Memory B cell (primary cell): ENCODE measurements around the gene DAZAP1.
A peak's percentile ranks its signal among the peaks of the same experiment; 100 is the strongest.

Experiments
- ATAC-seq: fragments of 150-1000 bp; cut with Tn5 transposase; 2 replicates; pipeline ENCODE4 v1.10.0; 2021; ENCODE audit warnings: low read depth, mild to moderate bottlenecking, moderate library complexity
- DNase-seq, 2 donors: peaks; one replicate each; pipeline ENCODE4 v3.0.0; 2022; ENCODE audit warnings: low spot score in 2 of 2
- H3K27ac Mint-ChIP-seq: one replicate; pipeline ENCODE4 v1.8.0; 2022; ENCODE audit warnings: mild to moderate bottlenecking, moderate library complexity, mixed read lengths
- H3K27me3 Mint-ChIP-seq: one replicate; pipeline ENCODE4 v1.8.0; 2022; ENCODE audit warnings: mixed read lengths
- H3K36me3 Mint-ChIP-seq: one replicate; pipeline ENCODE4 v1.8.0; 2022; ENCODE audit warnings: mild to moderate bottlenecking, mixed read lengths
- H3K4me1 Mint-ChIP-seq: one replicate; pipeline ENCODE4 v1.8.0; 2022; ENCODE audit warnings: mixed read lengths
- H3K4me3 Mint-ChIP-seq: one replicate; pipeline ENCODE4 v1.8.0; 2022; ENCODE audit warnings: mild to moderate bottlenecking, moderate library complexity, mixed read lengths
- H3K9me3 Mint-ChIP-seq: one replicate; pipeline ENCODE4 v1.8.0; 2022; ENCODE audit warnings: mixed read lengths

The DAZAP1 gene

GRCh38 chr19:1384085-1384462 lies 23.3 kb upstream of the DAZAP1 start:
- Mint-ChIP-seq H3K9me3 (no peaks in the 10 kb centered on the region), H3K4me1 (peaks cover 12% of the 10 kb centered on the region), H3K27me3 (no peaks in the 10 kb centered on the region), H3K4me3 (peak overlapping the region; percentile 93), H3K27ac (peak overlapping the region; percentile 100), H3K36me3 (peaks cover 7% of the 10 kb centered on the region)
- ATAC-seq (peak; percentile 1), DNase-seq (no peak)

- Mint-ChIP-seq H3K36me3 (peaks cover 11% of the 10 kb centered on the region), H3K4me1 (peaks cover 12% of the 10 kb centered on the region), H3K9me3 (no peaks in the 10 kb centered on the region), H3K27me3 (no peaks in the 10 kb centered on the region), H3K27ac (peak overlapping the region; percentile 100), H3K4me3 (peak overlapping the region; percentile 93)
- DNase-seq (no peak), ATAC-seq (no peak)
Measured at GRCh38 chr19:1384478-1385110, 22.8 kb upstream of the DAZAP1 start.

- Mint-ChIP-seq H3K27me3 (no peaks in the 10 kb centered on the region), H3K4me3 (no peak overlapping the region), H3K27ac (no peak overlapping the region), H3K9me3 (no peaks in the 10 kb centered on the region), H3K36me3 (peaks cover 17% of the 10 kb centered on the region), H3K4me1 (peaks cover 12% of the 10 kb centered on the region)
- DNase-seq = no peak
- no peak for ATAC-seq
Measured at GRCh38 chr19:1385816-1386215, 21.6 kb upstream of the DAZAP1 start.

GRCh38 chr19:1386945-1387683 lies 20.3 kb upstream of the DAZAP1 start:
- no peaks in the 10 kb centered on the region for H3K9me3 Mint-ChIP-seq
- DNase-seq (no peak), ATAC-seq (no peak)
- no peak overlapping the region for H3K4me3 Mint-ChIP-seq
- H3K27ac Mint-ChIP-seq = no peak overlapping the region
- no peaks in the 10 kb centered on the region for H3K27me3 Mint-ChIP-seq
- H3K4me1 Mint-ChIP-seq = peaks cover 12% of the 10 kb centered on the region
- peaks cover 20% of the 10 kb centered on the region for H3K36me3 Mint-ChIP-seq

GRCh38 chr19:1387684-1388636 lies 19.4 kb upstream of the DAZAP1 start:
- H3K9me3 Mint-ChIP-seq = no peaks in the 10 kb centered on the region
- peaks cover 10% of the 10 kb centered on the region for H3K4me1 Mint-ChIP-seq
- no peak overlapping the region for H3K4me3 Mint-ChIP-seq
- ATAC-seq = no peak
- DNase-seq = no peak
- no peaks in the 10 kb centered on the region for H3K27me3 Mint-ChIP-seq
- peaks cover 24% of the 10 kb centered on the region for H3K36me3 Mint-ChIP-seq
- H3K27ac Mint-ChIP-seq = no peak overlapping the region

- Mint-ChIP-seq H3K27me3 (no peaks in the 10 kb centered on the region), H3K4me1 (peaks cover 6% of the 10 kb centered on the region), H3K4me3 (no peak overlapping the region), H3K9me3 (no peaks in the 10 kb centered on the region), H3K27ac (no peak overlapping the region), H3K36me3 (peaks cover 24% of the 10 kb centered on the region)
- ATAC-seq = no peak
- no peak for DNase-seq
Measured at GRCh38 chr19:1388637-1389026, 18.8 kb upstream of the DAZAP1 start.

GRCh38 chr19:1389033-1389940 lies 18.1 kb upstream of the DAZAP1 start:
- ATAC-seq (no peak), DNase-seq (no peak)
- H3K4me3 Mint-ChIP-seq = no peak overlapping the region
- H3K27me3 Mint-ChIP-seq = no peaks in the 10 kb centered on the region
- H3K27ac Mint-ChIP-seq = no peak overlapping the region
- H3K36me3 Mint-ChIP-seq = peaks cover 24% of the 10 kb centered on the region
- H3K4me1 Mint-ChIP-seq = peaks cover 6% of the 10 kb centered on the region
- H3K9me3 Mint-ChIP-seq = no peaks in the 10 kb centered on the region

- Mint-ChIP-seq H3K27me3 (no peaks in the 10 kb centered on the region), H3K9me3 (no peaks in the 10 kb centered on the region), H3K27ac (no peak overlapping the region), H3K4me3 (no peak overlapping the region), H3K36me3 (peaks cover 24% of the 10 kb centered on the region), H3K4me1 (peaks cover 3% of the 10 kb centered on the region)
- DNase-seq (no peak), ATAC-seq (no peak)
Measured at GRCh38 chr19:1390890-1391423, 16.4 kb upstream of the DAZAP1 start.

- H3K4me3 Mint-ChIP-seq = no peak overlapping the region
- H3K27ac Mint-ChIP-seq = no peak overlapping the region
- H3K27me3 Mint-ChIP-seq = no peaks in the 10 kb centered on the region
- H3K4me1 Mint-ChIP-seq = peaks cover 3% of the 10 kb centered on the region
- no peak for DNase-seq
- H3K36me3 Mint-ChIP-seq = peaks cover 22% of the 10 kb centered on the region
- ATAC-seq = no peak
- H3K9me3 Mint-ChIP-seq = no peaks in the 10 kb centered on the region
Measured at GRCh38 chr19:1392407-1392806, 15.0 kb upstream of the DAZAP1 start.

- ATAC-seq (no peak), DNase-seq (no peak)
- peaks cover 21% of the 10 kb centered on the region for H3K36me3 Mint-ChIP-seq
- H3K4me1 Mint-ChIP-seq = peaks cover 3% of the 10 kb centered on the region
- no peaks in the 10 kb centered on the region for H3K9me3 Mint-ChIP-seq
- H3K4me3 Mint-ChIP-seq = no peak overlapping the region
- no peaks in the 10 kb centered on the region for H3K27me3 Mint-ChIP-seq
- no peak overlapping the region for H3K27ac Mint-ChIP-seq
Measured at GRCh38 chr19:1392939-1393530, 14.4 kb upstream of the DAZAP1 start.

- peaks cover 19% of the 10 kb centered on the region for H3K36me3 Mint-ChIP-seq
- DNase-seq (no peak), ATAC-seq (no peak)
- H3K4me3 Mint-ChIP-seq = no peak overlapping the region
- H3K27ac Mint-ChIP-seq = no peak overlapping the region
- H3K9me3 Mint-ChIP-seq = no peaks in the 10 kb centered on the region
- H3K4me1 Mint-ChIP-seq = peaks cover 3% of the 10 kb centered on the region
- no peaks in the 10 kb centered on the region for H3K27me3 Mint-ChIP-seq
Measured at GRCh38 chr19:1393841-1394240, 13.5 kb upstream of the DAZAP1 start.

GRCh38 chr19:1394252-1395193 lies 12.9 kb upstream of the DAZAP1 start:
- peaks cover 3% of the 10 kb centered on the region for H3K4me1 Mint-ChIP-seq
- H3K27ac Mint-ChIP-seq = no peak overlapping the region
- no peaks in the 10 kb centered on the region for H3K27me3 Mint-ChIP-seq
- ATAC-seq (no peak), DNase-seq (no peak)
- H3K4me3 Mint-ChIP-seq = no peak overlapping the region
- H3K36me3 Mint-ChIP-seq = peaks cover 14% of the 10 kb centered on the region
- no peaks in the 10 kb centered on the region for H3K9me3 Mint-ChIP-seq
